ENCODE measurements around the gene TRIM32.

TRIM32 gene

GRCh38 chr9:116726602-116727001 lies 39.5 kb downstream of the TRIM32 start:
- H3K4me3 ChIP-seq (ENCODE audit: low read depth, low read length), result no peak overlapping the region
- TF ChIP-seq CTCF (conservative IDR thresholded peaks at IDR 0.05; ENCODE audit: low read depth, low read length), result no peak
- DNase-seq (ENCODE audit: low read depth), result no peak

- DNase-seq (ENCODE audit: low read depth), result no peak
- no peak for TF ChIP-seq CTCF (conservative IDR thresholded peaks at IDR 0.05; ENCODE audit: low read depth, low read length)
Observed at GRCh38 chr9:116733010-116733641, 46.0 kb downstream of the TRIM32 start.

GRCh38 chr9:116736399-116737151 lies 49.5 kb downstream of the TRIM32 start:
- TF ChIP-seq CTCF (conservative IDR thresholded peaks at IDR 0.05; ENCODE audit: low read depth, low read length), result no peak
- H3K4me3 ChIP-seq (ENCODE audit: low read depth, low read length), result no peak overlapping the region
- no peak for DNase-seq (ENCODE audit: low read depth)

More at GRCh38 chr9:116733010-116733641, 46.0 kb downstream of the TRIM32 start:
- H3K4me3 ChIP-seq (ENCODE audit: low read depth, low read length), result no peak overlapping the region

- peak; percentile 97 for TF ChIP-seq CTCF (conservative IDR thresholded peaks at IDR 0.05; ENCODE audit: low read depth, low read length)
- H3K4me3 ChIP-seq (ENCODE audit: low read depth, low read length), result no peak overlapping the region
- peak; percentile 83 for DNase-seq (ENCODE audit: low read depth)
Observed at GRCh38 chr9:116737152-116737546, 50.0 kb downstream of the TRIM32 start.

- TF ChIP-seq CTCF (conservative IDR thresholded peaks at IDR 0.05; ENCODE audit: low read depth, low read length), result no peak
- H3K4me3 ChIP-seq (ENCODE audit: low read depth, low read length), result no peak overlapping the region
- no peak for DNase-seq (ENCODE audit: low read depth)
Observed at GRCh38 chr9:116741086-116741740, 54.1 kb downstream of the TRIM32 start.

- no peak for TF ChIP-seq CTCF (conservative IDR thresholded peaks at IDR 0.05; ENCODE audit: low read depth, low read length)
- DNase-seq (ENCODE audit: low read depth), result no peak
- no peak overlapping the region for H3K4me3 ChIP-seq (ENCODE audit: low read depth, low read length)
Observed at GRCh38 chr9:116741742-116742141, 54.6 kb downstream of the TRIM32 start.
